NCI-H1092 (cell line): ENCODE results near the gene RDH14.

Source experiments
- DNase-seq: peaks from one replicate; lab custom pipeline; 2025; lab: John Stamatoyannopoulos, UW

RDH14 gene, protein sequence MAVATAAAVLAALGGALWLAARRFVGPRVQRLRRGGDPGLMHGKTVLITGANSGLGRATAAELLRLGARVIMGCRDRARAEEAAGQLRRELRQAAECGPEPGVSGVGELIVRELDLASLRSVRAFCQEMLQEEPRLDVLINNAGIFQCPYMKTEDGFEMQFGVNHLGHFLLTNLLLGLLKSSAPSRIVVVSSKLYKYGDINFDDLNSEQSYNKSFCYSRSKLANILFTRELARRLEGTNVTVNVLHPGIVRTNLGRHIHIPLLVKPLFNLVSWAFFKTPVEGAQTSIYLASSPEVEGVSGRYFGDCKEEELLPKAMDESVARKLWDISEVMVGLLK

GRCh38 chr2:18560031-18560796 is at the start of gene RDH14:
Gene RDH14 (minus strand): TSS chr2:18560653. CDS start chr2:18560572, 81 bp downstream.
- peak; percentile 83 for DNase-seq

GRCh38 chr2:18610090-18610489 is 49.6 kb upstream of the RDH14 start:
- no peak for DNase-seq

DNA sequence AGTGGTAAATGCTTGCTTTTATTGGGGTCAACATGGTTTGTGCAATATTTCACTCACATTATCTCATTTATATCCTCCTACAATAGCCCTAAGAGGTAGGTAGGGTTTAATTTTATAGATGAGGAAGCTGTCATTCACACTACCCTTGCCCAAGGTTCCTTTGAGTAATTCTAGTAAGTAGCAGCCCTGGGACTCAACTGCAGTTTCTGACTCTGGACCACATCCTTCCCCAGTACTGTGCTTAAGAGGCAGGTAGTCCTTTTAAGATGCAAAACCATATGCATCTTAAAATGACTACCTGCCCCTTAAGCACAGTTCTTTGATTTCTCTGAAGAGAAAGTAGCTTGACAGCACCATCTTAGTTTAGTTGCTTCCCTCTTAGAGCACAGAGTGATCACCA is 44.7 kb upstream of the RDH14 start:
- no peak for DNase-seq

DNA sequence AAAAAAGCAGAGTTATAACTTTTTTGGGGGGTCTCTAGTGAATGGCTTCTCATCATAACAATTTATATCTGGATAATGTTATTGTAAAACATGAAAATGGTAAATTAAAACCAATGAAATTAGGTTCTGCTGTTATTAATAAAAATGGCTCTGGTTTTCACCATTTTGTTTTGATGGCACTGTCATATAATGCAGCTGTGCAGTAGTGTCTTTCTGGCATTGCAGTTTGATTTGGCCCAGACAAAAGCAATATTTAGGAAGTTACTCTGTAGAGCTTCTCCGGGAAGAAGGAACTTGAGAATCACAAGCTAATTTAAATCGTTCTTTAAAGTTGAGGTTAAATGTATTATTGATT is 44.1 kb upstream of the RDH14 start:
- no peak for DNase-seq

- DNase-seq = no peak
These were observed 43.5 kb upstream of the RDH14 start for GRCh38 chr2:18603854-18604530.

- no peak for DNase-seq
These were observed 41.8 kb upstream of the RDH14 start for GRCh38 chr2:18602298-18602697.

DNA sequence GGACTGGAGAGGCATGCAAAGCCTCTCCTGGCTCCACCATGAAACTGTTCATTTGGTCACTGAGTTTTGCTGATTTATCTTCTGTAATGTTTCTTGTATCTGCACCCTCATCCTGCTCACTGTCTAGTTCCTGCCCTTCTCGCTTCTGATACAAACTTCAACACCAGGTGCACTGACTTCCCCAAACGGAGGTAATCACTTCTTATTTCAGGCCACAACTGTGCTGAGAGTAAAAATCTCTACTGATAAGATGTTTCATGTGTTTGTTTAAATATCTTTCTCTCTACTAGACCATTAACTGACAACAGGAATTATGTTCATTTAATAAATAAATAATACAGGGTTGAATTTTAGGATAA is 39.8 kb upstream of the RDH14 start:
- no peak for DNase-seq

DNA sequence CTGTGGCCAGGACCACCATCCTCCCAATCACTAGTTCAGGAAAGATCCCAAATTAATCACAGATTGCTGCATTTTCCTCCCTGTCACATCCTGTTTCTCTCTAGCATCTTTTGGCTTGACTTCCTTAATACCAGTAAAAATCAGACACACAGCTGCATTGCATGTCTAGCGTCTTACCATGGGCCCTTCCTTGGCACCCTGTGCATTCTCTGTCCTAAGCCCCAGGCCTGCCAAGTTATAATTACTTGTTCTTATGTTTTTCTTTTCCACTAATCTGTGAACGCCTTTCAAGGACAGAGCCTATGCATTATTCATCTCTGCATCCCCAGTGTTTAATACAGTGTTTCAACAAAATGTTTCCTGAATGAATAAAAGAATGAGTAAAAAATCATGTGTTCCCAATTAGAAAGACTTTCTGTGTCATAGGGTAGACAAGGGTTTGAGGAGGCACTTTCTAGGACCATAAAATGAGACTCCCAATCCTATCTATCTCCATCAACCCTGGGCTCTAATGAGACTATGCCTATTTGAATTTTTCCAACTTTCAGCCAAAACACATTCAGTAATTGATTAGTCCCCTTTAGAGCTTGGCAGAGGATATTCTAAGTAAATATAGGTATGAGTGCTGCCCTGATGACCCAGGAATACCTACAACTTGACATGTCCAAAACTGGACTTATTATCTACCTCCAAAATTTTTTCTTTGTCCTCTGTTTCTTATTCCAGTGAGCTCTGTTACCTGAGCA is 39.2 kb upstream of the RDH14 start:
- DNase-seq = no peak

- no peak for DNase-seq
These were observed 38.5 kb upstream of the RDH14 start for GRCh38 chr2:18598848-18599484.

DNA sequence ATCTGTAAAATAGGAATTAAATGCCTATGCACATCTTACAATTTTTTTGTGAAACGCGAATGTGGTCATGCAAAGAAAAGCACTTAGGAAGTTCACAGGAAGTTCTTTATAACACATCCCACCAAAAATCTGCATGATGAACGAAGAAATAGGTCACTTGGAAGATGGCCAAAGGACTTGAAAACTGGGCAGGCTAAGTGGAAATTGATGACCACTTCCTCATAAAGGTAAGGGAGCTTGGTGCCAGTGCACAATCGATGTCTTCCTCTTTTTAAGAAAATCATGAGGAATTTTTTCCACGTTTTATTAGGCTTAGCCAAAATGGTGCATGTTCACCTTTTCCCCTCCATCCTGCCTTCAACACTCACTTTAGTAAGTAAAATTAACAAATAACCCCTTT is 37.2 kb upstream of the RDH14 start:
- no peak for DNase-seq

DNA sequence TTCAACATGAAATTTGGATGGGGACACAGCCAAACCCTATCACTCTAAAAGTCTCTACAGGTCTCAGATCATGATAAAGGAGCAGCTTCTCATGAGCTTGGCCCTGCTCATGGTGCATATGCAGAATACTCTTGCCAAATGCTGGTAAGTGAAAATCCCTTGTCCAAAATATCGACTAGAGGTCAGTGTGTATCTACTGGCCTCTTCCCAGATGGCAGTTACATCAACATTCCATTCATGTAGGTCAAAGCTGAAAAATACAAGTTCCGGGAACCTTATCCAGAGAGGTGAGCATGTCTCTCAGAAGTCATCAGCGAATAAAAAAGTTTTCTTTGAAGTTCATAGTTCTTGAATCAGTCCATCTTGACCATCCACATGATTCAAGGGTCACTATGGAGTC is 36.5 kb upstream of the RDH14 start:
- no peak for DNase-seq

- DNase-seq = no peak
These were observed 33.0 kb upstream of the RDH14 start for GRCh38 chr2:18593496-18593895.

DNA sequence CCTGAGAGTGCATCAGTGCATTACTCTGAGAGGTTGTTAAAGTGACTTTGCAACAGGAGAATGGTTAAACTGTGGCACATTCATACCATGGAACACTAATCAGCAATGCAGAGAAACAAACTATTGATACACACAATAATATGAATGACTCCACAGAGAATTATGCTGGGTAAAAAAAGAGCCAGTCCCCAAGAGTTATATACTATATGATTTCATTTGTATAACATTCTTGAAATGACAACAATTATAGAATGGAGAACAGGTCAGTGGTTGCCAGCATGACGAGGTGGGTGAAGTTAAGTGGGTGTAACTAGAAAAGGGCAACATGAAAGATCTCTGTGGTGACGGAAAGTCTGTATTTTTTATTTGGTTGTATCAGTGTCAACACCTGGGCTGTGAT is 31.9 kb upstream of the RDH14 start:
- DNase-seq = no peak

- no peak for DNase-seq
These were observed 28.9 kb upstream of the RDH14 start, which contains the start of gene NT5C1B for GRCh38 chr2:18589354-18589753. Gene NT5C1B (minus strand): TSS chr2:18589569. CDS start chr2:18589468, 101 bp downstream.

DNA sequence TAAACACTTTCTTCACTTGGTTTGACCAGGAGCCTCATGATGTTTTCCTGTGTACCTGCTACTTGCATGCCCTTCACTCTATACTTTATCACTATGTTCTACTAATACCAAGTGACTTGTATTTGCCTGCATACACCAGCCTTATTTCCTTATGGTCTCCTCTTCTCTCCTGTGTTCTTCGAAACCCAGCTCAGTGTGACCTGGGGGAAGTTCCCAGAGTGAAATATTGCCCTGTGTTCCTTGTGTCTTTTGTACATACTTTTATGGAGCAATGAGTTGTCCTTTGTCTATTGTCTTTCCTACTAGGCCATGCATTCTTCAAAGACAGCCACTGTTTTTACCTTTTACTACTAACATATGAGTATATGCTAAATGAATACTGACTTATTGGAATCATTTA is 28.3 kb upstream of the RDH14 start:
- DNase-seq = no peak

GRCh38 chr2:18588049-18588448 is 27.6 kb upstream of the RDH14 start:
- no peak for DNase-seq

GRCh38 chr2:18585526-18585925 is 25.1 kb upstream of the RDH14 start:
- no peak for DNase-seq

DNA sequence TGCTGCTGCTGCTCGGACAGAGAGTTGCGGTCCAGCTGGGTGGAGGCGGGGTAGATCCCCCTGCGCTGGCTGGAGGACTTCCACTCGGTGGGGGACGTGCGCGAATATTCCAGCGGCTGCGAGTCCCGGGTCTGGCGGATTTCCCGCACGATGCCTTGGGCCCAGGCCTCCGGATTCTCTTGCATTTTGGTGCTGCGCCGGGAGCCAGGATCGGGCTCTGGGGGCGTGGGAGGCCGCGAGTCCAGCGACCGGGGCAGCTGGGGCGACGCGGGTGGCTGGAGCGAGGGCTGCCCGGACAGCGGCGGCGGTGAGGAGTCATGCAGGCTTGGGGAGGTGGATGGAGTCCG is 24.1 kb upstream of the RDH14 start:
- DNase-seq = no peak

- no peak for DNase-seq
These were observed 23.6 kb upstream of the RDH14 start for GRCh38 chr2:18583905-18584607.

DNA sequence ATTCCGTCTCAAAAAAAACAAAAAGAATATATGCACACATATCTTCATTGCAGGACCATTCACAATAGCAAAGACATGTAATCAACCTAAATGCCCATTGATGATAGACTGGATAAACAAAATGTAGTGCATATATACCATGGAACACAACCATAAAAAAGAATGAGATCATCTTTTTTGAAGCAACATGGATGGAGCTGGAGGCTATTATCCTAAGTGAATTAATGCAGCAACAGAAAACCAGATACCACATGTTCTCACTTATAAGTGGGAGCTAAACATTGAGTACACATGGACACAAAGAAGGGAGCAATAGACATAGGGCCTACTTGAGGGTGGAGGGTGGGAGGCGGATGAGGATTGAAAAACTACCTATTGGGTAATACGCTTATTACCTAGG is 20.2 kb upstream of the RDH14 start:
- no peak for DNase-seq

- DNase-seq = no peak
These were observed 17.6 kb upstream of the RDH14 start for GRCh38 chr2:18578033-18578432.
